ENCODE results near the gene HHAT.

HHAT gene

DNA sequence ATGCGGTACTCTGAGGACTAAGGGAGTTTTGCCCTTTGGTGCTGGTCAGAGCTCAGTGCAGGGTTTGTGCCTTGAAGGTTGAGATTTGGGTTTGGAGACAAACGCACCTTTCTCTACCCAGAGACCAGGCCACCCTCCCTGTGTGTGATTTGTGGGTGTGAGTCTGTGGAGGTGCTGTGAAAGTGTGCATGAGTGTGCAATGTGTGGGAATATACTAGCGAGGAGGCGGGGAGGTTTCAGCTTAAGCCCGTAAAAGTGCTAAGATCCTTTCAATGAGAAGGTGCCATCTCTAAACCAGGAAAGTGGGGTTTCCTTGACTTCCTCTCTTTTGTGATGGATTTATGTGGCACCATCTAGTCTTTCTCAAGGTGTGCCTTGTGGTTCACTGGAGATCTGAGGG, 225.7 kb downstream of the HHAT start:
- no peak for DNase-seq (ENCODE audit: low spot score)

DNA sequence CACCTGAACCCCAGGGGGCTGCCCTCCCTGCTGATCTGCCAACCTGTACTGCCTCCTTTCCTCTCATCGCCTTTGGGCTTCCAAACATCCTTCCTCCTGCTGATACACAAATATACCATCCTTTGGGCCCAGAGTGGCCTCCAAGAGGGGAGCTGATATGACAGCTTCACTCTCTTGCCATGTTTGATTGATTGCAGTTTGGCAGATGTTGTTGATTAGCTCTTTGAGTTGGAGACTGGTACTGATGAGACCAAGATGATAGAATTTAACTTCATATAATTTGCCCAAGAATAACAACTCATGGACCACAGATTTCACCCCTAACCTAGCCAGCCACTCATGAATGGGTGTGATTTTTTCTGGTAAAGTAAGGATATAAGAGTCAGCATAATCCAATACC, 227.8 kb downstream of the HHAT start:
- DNase-seq (ENCODE audit: low spot score) = no peak

- no peak for DNase-seq (ENCODE audit: low spot score)
Observed at GRCh38 chr1:210557426-210558077, 228.8 kb downstream of the HHAT start.

DNA sequence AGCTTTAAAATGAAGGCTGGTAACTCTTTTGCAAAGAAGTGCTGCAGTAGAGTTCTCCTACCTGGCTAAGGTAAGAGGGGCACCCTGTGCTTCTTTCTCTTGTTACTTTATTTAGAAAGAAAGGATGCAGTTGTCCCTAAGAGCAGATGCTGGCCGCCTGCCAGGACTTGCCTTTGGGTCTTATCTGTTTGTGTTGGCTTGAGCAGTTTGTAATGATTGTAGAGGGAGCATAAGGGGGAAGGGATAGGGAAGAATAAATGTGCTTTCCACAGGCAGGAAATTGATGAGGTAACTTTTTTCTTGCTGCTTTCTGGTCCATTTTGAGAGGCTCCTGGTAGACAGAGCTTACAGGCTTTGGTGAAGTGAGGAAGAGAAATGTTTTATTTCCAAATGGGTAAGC, 229.6 kb downstream of the HHAT start:
- DNase-seq (ENCODE audit: low spot score) = no peak

GRCh38 chr1:210565306-210565705, 236.6 kb downstream of the HHAT start:
- no peak for DNase-seq (ENCODE audit: low spot score)

DNA sequence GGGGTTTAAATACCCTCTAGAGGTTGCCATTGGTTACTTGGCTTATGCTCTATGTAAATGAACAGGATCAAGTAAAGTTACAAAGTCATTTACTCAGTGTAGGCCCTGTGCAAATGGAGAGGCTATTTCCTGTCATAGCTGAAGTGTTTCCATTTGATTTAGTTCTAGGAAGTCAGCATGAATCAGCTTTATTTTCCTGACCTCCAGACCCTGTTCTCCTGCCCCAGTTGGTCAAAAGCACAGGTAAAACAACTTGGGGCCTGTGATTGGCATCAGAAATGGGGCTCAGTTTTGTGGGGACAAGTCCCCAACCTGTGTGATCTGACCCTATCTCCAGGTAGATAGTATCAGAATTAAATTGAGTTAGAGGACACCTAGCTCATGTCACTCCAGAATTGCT, 239.9 kb downstream of the HHAT start:
- DNase-seq (ENCODE audit: low spot score) = no peak

DNA sequence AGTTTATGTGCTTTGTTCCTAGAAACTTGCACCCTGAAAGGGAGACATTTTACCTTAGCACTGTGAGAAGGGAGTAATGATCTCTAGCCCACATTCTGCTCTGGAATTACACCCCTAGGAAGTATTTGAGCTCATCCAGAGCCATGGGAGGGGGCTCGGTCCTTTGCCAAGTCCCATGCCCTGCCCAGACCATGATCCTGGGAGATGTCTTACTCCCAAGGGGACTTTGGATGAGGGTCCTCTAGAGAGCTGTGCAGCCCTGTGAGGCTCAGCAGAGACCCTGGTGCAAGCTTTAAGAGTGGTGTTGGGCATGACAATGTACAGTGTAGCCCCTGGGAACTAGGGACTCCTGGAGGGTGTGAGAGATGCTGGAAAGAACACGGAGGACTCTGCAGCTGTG, 241.4 kb downstream of the HHAT start:
- DNase-seq (ENCODE audit: low spot score) = no peak

DNA sequence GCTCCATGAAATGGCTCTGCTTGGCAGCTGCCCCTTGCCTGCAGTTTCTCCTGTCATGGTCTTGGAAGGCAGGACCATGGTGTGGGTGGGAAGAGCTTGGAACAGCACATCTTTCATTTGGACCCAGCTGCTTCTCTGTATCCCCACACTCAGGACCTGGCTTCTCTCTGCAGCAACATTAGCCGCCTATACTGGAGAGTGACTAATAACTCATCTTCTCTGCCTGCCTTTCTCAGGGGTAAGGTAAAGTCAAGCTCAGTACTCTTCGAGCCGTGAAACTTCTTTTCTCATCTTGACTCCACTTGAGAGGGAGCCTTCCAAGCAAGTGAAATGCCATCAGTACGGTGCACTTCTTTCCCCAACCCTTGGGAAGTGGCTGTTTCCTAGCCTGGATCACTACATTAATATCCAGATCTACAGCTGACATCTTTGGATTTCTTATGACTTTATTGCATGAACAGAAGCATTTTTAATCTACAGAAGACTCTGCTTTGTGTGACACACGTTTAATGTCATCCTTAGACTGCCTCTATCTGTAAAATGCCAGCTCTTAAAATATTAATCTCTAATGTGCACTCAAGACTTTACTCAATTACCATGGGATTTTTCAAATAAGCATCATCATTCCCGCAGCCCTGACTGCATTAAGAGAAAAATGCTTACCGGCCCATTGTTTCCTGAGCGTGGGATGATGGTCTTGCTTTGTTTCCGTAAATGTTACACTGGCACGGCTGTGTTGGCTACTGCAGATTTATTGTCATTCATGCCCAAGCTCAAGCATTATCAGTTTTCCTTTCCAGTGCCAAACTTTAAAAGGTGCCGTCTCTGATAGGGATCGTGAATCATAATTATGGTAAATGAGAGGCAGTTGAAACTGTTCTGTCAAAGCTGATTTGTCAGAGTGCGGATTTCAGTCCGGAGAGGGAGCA, 242.9 kb downstream of the HHAT start:
- no peak for DNase-seq (ENCODE audit: low spot score)

GRCh38 chr1:210573141-210573540, 244.4 kb downstream of the HHAT start:
- no peak for DNase-seq (ENCODE audit: low spot score)

DNA sequence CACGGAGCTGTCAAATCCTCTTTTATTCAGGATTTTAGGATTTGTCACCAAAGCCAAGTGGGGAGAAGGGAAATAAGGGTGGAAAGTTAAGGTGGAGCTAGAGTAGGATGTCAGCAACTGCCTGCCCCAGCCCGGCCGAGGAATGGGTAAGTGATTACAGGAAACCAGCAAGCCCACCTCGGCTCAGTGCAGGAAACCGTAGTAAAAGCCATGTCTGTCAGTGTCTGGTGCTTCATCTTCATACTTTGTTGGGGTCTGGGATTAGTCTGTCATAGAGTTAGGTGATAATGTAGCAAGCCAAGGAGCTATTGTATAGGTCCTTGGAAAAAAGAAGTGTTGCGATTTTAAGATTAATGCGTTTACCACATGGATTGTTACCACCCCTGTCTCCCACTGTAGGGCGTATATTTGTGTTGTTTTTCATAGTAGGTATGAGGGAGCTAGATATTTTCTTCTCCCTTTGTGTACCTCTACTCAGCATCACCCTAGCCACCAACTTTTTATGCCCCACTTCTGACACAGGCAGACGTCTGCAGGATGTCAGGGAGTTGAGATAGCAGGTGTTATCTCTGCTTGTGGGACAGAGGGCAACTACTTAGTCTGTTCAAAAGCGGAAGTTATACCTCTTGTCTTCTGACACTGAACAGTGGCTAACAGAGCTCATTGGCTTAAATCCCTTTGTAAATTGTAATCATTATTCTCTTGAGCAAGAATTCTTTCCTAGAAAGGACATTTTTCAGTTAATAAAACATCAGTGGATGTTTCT, 253.7 kb downstream of the HHAT start:
- no peak for DNase-seq (ENCODE audit: low spot score)

DNA sequence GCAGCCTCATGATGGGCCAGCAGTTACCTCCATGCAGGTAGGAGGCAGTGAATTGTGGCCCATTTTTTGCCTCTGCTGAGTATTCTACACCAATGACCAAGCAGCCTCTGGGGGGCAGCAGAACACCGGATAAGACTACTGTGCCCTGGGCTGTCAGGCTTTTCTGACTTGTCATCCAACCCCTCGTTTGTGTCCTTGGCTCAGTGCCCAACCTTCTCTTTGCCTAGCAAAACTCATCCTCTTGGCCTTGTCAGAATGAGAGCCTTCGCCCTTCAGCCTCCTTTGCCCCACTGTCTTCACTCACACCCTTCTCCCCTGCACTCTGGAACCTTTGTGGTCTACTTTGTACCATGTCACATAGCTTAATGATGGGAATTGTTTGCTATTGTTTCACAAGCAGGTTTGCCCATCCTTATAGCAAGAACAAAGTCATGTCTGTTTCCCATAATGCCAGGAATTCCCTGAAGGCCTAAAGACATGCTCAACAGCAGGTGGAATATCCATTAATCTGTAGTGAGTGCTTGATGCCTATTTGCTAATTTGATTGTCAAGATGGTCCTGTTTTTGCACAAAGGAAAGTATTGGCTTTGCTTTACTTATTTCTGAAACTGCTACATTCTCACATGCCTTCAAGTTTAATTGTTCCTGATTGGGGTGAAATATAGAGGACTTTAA, 255.9 kb downstream of the HHAT start:
- DNase-seq (ENCODE audit: low spot score) = peak; percentile 46

DNA sequence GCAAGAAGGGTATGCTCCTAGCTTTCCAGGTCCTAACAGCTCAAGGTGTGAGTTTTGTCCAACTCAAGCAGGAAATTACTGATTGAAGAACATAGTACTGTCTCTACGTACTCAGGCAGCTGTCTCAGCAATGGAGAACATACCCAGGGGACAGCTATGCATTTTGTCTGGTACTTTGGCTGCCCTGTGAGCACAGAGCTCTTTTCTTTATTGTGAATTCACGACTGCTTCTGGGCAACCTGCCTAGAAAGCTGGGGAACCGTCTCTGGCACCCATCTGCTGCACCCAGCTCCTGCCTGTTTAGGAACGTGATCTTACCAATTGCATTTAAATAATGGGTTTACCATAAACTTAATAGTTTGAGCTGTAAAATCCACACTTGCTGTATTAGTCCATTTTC, 258.1 kb downstream of the HHAT start:
- DNase-seq (ENCODE audit: low spot score) = no peak

- no peak for DNase-seq (ENCODE audit: low spot score)
Observed at GRCh38 chr1:210587566-210587965, 258.9 kb downstream of the HHAT start.

DNA sequence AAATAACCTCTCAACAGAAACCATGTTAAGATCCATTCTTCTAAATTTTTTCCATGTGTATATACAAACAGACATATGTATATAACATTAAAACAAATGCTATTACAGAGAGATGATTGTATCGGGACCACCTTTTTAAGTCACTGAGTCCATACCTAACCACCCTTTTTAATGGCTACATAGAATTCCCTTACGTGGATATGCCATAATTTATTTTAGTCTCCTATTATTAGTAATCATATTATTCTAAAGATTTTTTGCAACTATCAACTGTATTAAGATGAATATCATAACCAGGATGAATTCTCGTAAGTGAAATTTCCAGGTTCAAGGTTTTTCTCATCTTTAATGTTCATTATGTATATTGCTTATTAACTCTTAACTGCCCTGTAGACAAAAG, 259.7 kb downstream of the HHAT start:
- no peak for DNase-seq (ENCODE audit: low spot score)

- DNase-seq (ENCODE audit: low spot score) = no peak
Observed at GRCh38 chr1:210588946-210589345, 260.2 kb downstream of the HHAT start.

DNA sequence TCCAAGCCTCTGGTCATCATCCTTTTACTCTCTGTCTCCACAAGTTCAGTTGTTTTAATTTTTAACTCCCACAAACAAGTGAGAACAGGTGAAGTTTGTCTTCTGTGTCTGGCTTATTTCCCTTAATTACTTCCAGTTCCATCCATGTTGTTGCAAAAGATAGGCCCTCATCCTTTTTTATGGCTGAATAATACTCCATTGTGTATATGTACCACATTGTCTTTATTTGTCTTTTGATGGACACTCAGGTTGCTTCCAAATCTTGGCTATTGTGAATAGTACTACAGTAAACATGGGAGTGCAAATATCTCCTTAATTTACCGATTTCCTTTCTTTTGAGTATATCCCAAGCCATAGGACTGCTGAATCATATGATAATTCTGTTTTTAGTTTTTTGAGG, 262.5 kb downstream of the HHAT start:
- no peak for DNase-seq (ENCODE audit: low spot score)

GRCh38 chr1:210594605-210595004, 265.9 kb downstream of the HHAT start:
- DNase-seq (ENCODE audit: low spot score) = no peak

DNA sequence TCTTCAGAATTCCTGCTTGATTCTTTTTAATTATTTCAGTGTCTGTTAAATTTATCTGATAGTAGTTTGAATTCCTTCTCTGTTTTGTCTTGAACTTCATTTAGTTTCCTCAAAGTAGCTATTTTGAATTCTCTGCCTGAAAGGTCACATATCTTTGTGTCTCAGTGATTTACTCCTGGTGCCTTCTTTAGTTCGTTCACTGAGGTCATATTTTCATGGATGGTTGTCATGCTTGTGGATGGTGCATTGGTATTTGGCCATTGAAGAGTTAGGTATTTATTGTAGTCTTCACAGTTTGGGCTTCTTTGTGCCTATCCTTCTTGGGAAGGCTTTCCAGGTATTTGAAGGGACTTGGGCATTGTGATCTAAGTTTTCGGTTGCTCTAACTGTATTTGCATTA, 267.9 kb downstream of the HHAT start:
- no peak for DNase-seq (ENCODE audit: low spot score)

GRCh38 chr1:210597555-210598134, 268.9 kb downstream of the HHAT start:
- no peak for DNase-seq (ENCODE audit: low spot score)

DNA sequence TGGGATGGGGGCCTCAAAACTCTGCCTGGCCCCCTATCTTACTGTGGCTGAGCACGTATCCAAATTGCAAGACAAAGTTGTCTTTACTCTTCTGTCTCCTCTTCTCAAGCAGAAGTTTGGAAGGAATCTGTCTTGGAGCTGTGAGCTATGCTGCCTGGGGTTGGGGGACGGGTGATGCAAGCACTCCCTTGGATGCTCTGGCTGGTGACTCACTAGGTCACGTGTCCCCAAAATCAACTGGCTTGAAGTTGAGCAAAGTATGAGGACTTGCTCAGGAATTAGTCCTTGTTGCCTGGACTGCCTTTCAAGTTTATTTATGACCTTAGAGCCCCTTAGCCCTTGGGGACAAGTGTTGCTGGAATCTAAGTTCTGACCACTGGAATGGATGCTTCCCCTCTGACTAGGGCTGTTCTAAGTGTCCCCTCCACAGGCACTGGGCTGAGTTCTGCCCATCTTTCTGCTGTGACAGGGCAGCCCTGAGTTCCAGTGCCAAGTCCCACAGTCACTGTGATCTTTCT, 269.5 kb downstream of the HHAT start:
- DNase-seq (ENCODE audit: low spot score) = no peak

- no peak for DNase-seq (ENCODE audit: low spot score)
Observed at GRCh38 chr1:210600421-210601159, 271.9 kb downstream of the HHAT start.

Data from germinal center (tissue), 1 donor.